Neural cell (in vitro differentiated cells): Measurements from ENCODE around the gene JAZF1. TPM values are rescaled to one million over a fixed set of nuclear protein-coding genes. Genes with fewer than 3 reads are reported as not detected.

Experiments
- H2AFZ ChIP-seq: fragments of 200-600, 300-800 bp; sonication (generic), shearing (Covaris generic); 2 replicates; pipeline ENCODE4 v1.6.0; 2014; ENCODE audit warnings: low read depth, mild to moderate bottlenecking, antibody characterized with exemption, low read length, moderate library complexity
- H3F3A ChIP-seq: fragments of 200-600 bp; shearing (Covaris generic); 2 replicates; pipeline ENCODE4 v1.6.1; 2016; ENCODE audit warnings: mild to moderate bottlenecking, moderate library complexity, mixed read lengths, antibody characterized with exemption, low read length; ENCODE audit not compliant: insufficient read depth, poor library complexity, severe bottlenecking
- H3K27ac ChIP-seq: fragments of 200-600, 300-800 bp; sonication (generic), shearing (Covaris generic); 2 replicates; pipeline ENCODE4 v1.5.1; 2014; ENCODE audit warnings: mild to moderate bottlenecking, low read length, moderate library complexity
- H3K27me3 ChIP-seq: fragments of 300-800, 200-600 bp; sonication (generic), shearing (Covaris generic); 2 replicates; pipeline ENCODE4 v1.6.0; 2014; ENCODE audit warnings: mild to moderate bottlenecking, low read depth, low read length, moderate library complexity; ENCODE audit not compliant: insufficient read depth
- H3K36me3 ChIP-seq: fragments of 300-800, 200-600 bp; sonication (generic), shearing (Covaris generic); 2 replicates; pipeline ENCODE4 v1.5.1; 2014; ENCODE audit warnings: mild to moderate bottlenecking, antibody characterized with exemption, low read length, moderate library complexity; ENCODE audit not compliant: insufficient read depth
- H3K4me2 ChIP-seq: fragments of 300-800, 200-600 bp; sonication (generic), shearing (Covaris generic); 2 replicates; pipeline ENCODE4 v1.6.0; 2014; ENCODE audit warnings: mild to moderate bottlenecking, low read length
- H3K4me3 ChIP-seq: fragments of 300-800, 200-600 bp; sonication (generic), shearing (Covaris generic); 2 replicates; pipeline ENCODE4 v1.5.1; 2014; ENCODE audit warnings: mild to moderate bottlenecking, low read length, moderate library complexity
- H3K79me2 ChIP-seq: fragments of 200-600 bp; shearing (Covaris generic); replicated peaks from 2 replicates; pipeline ENCODE4 v1.6.0; 2014; ENCODE audit warnings: mild to moderate bottlenecking, low read length, moderate library complexity; ENCODE audit not compliant: insufficient read depth
- H3K9ac ChIP-seq: fragments of 300-800, 200-600 bp; sonication (generic), shearing (Covaris generic); 2 replicates; pipeline ENCODE4 v1.6.1; 2016; ENCODE audit warnings: mild to moderate bottlenecking, low read length, mixed read lengths
- H3K9me2 ChIP-seq: fragments of 200-600 bp; shearing (Covaris generic); 2 replicates; pipeline ENCODE4 v1.6.1; 2016; ENCODE audit warnings: mild to moderate bottlenecking, low read length, mixed read lengths; ENCODE audit not compliant: insufficient read depth
- H3K9me3 ChIP-seq: fragments of 200-600, 300-800 bp; sonication (generic), shearing (Covaris generic); 2 replicates; pipeline ENCODE4 v1.6.1; 2016; ENCODE audit warnings: mild to moderate bottlenecking, mixed run types, low read length, moderate library complexity, mixed read lengths
- H4K20me1 ChIP-seq: fragments of 200-600 bp; shearing (Covaris generic); 2 replicates; pipeline ENCODE4 v1.6.1; 2016; ENCODE audit warnings: mild to moderate bottlenecking, mixed run types; ENCODE audit not compliant: insufficient read depth
- EP300 ChIP-seq: fragments of 450-650 bp; conservative IDR thresholded peaks from 2 replicates; pipeline ENCODE4 v1.6.1; 2014; ENCODE audit warnings: antibody characterized with exemption, mild to moderate bottlenecking, moderate library complexity; ENCODE audit not compliant: poor library complexity, severe bottlenecking
- EZH2 ChIP-seq: fragments of 200-600, 300-800 bp; shearing (Covaris generic), sonication (generic); IDR thresholded peaks from 2 replicates; pipeline ENCODE4 v1.6.1; 2014; ENCODE audit warnings: antibody characterized with exemption, low read length, borderline replicate concordance, mild to moderate bottlenecking; ENCODE audit not compliant: insufficient read depth, poor library complexity, severe bottlenecking
- MXI1 ChIP-seq: fragments of 450-650 bp; conservative IDR thresholded peaks from 2 replicates; pipeline ENCODE4 v1.6.1; 2014; ENCODE audit warnings: antibody characterized with exemption, mild to moderate bottlenecking; ENCODE audit not compliant: poor library complexity, severe bottlenecking
- POLR2AphosphoS5 ChIP-seq: IDR thresholded peaks from 2 replicates; pipeline ENCODE4 v1.6.1; 2012
- RAD21 ChIP-seq: fragments of 450-650 bp; conservative IDR thresholded peaks from 2 replicates; pipeline ENCODE4 v1.6.1; 2014; ENCODE audit warnings: antibody characterized with exemption, mild to moderate bottlenecking, moderate library complexity
- SMC3 ChIP-seq: fragments of 450-650 bp; conservative IDR thresholded peaks from 2 replicates; pipeline ENCODE4 v1.6.1; 2014; ENCODE audit warnings: antibody characterized with exemption, mild to moderate bottlenecking, moderate library complexity; ENCODE audit not compliant: poor library complexity
- TAF1 ChIP-seq: IDR thresholded peaks from 2 replicates; pipeline ENCODE4 v1.6.1; 2012; ENCODE audit warnings: low read depth
- polyA plus RNA-seq: library from polyadenylated mRNA; depleted of rRNA; stranded (reverse); fragments of >200 nt; gene quantifications from 2 replicates; pipeline ENCODE4 v1.2.3, GENCODE V29; 2014
- TF ChIP-seq, protein P1 (sequence below): IDR thresholded peaks from 2 replicates; pipeline ENCODE4 v1.6.1; 2012; ENCODE audit warnings: borderline replicate concordance
- TF ChIP-seq, protein P2 (sequence below): fragments of 450-650 bp; IDR thresholded peaks from 2 replicates; pipeline ENCODE4 v1.5.1; 2014; ENCODE audit warnings: antibody characterized with exemption, mild to moderate bottlenecking, moderate library complexity; ENCODE audit not compliant: poor library complexity, severe bottlenecking

Gene JAZF1
- polyA plus RNA-seq, 1 donor from 2014 or later = 29.5 TPM

DNA sequence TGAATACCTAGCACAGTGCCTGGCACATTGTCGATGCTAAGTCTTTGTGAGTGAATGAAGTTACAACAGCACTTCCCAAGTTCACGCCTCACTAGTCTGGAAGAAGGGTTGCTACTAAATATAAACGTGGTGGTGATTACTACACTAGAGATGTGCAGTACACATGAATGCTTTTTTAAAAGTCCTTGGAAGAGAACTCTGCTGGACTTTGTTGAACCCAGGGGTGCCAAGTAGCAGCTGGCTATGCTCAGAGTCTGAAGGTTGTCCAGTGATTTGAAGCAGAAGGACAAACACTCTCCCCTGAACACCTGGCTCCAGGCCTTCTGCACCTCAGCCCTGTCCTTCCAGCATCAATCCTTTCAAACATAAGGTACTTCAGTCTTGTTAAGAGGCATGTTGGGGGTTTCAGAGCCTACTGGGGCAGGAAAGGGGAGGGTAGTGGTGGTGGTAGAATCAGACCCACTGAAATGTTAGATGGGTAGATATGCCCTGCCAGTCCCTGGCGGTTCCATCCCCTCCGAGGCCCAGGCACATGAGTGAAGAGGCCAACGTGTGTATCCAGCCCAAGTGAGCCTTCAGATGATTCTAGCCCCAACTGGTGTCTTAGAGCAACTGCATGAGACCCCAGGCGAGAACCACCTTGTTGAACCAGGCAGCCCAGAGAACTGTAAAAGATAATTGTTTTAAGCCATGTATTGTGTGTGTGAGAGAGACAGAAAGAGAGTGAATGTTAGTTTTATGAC lies 346.2 kb downstream of the JAZF1 start:
- TF ChIP-seq EZH2 (no peak), EP300 (no peak), MXI1 (no peak), POLR2AphosphoS5 (no peak), TAF1 (no peak), SMC3 (no peak), RAD21 (no peak)
- TF ChIP-seq, protein P1, sequence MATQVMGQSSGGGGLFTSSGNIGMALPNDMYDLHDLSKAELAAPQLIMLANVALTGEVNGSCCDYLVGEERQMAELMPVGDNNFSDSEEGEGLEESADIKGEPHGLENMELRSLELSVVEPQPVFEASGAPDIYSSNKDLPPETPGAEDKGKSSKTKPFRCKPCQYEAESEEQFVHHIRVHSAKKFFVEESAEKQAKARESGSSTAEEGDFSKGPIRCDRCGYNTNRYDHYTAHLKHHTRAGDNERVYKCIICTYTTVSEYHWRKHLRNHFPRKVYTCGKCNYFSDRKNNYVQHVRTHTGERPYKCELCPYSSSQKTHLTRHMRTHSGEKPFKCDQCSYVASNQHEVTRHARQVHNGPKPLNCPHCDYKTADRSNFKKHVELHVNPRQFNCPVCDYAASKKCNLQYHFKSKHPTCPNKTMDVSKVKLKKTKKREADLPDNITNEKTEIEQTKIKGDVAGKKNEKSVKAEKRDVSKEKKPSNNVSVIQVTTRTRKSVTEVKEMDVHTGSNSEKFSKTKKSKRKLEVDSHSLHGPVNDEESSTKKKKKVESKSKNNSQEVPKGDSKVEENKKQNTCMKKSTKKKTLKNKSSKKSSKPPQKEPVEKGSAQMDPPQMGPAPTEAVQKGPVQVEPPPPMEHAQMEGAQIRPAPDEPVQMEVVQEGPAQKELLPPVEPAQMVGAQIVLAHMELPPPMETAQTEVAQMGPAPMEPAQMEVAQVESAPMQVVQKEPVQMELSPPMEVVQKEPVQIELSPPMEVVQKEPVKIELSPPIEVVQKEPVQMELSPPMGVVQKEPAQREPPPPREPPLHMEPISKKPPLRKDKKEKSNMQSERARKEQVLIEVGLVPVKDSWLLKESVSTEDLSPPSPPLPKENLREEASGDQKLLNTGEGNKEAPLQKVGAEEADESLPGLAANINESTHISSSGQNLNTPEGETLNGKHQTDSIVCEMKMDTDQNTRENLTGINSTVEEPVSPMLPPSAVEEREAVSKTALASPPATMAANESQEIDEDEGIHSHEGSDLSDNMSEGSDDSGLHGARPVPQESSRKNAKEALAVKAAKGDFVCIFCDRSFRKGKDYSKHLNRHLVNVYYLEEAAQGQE = no peak
- TF ChIP-seq, protein P2, sequence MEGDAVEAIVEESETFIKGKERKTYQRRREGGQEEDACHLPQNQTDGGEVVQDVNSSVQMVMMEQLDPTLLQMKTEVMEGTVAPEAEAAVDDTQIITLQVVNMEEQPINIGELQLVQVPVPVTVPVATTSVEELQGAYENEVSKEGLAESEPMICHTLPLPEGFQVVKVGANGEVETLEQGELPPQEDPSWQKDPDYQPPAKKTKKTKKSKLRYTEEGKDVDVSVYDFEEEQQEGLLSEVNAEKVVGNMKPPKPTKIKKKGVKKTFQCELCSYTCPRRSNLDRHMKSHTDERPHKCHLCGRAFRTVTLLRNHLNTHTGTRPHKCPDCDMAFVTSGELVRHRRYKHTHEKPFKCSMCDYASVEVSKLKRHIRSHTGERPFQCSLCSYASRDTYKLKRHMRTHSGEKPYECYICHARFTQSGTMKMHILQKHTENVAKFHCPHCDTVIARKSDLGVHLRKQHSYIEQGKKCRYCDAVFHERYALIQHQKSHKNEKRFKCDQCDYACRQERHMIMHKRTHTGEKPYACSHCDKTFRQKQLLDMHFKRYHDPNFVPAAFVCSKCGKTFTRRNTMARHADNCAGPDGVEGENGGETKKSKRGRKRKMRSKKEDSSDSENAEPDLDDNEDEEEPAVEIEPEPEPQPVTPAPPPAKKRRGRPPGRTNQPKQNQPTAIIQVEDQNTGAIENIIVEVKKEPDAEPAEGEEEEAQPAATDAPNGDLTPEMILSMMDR = no peak
- Histone ChIP-seq H3K9ac (no peak overlapping the region), H3K9me2 (no peaks in the 10 kb centered on the region), H3F3A (no peaks in the 10 kb centered on the region), H3K36me3 (peaks cover 2% of the 10 kb centered on the region), H3K4me2 (no peak overlapping the region), H3K27me3 (no peaks in the 10 kb centered on the region), H3K79me2 (no peaks in the 10 kb centered on the region), H4K20me1 (no peaks in the 10 kb centered on the region), H3K9me3 (no peaks in the 10 kb centered on the region), H3K27ac (no peak overlapping the region), H3K4me3 (no peak overlapping the region), H2AFZ (no peak overlapping the region)

DNA sequence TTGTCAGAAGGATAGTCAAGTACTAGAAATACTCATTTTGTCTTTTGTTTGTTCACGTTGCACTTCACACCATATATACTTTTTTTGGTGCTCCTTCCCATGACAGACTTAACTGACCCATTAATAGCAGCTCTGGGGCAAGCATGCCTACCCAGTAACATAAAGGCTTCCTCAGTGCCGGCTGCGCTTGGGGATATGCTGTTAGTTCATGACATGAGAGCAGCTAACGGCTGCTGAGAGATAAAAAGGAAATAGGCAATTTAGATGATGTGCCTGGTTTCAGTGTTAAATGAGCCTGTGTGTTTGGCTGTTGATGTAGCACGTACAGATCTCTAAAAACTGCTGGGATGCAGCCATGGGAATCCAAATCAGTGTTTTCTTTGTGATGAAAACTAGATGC lies 354.2 kb downstream of the JAZF1 start:
- Histone ChIP-seq H3F3A (no peaks in the 10 kb centered on the region), H3K27me3 (no peaks in the 10 kb centered on the region), H3K9ac (no peak overlapping the region), H3K36me3 (no peaks in the 10 kb centered on the region), H4K20me1 (no peaks in the 10 kb centered on the region), H3K9me3 (no peaks in the 10 kb centered on the region), H3K4me2 (no peak overlapping the region), H3K4me3 (no peak overlapping the region), H3K9me2 (no peaks in the 10 kb centered on the region), H3K27ac (no peak overlapping the region), H2AFZ (no peak overlapping the region), H3K79me2 (no peaks in the 10 kb centered on the region)
- TF ChIP-seq, protein P2 = no peak
- TF ChIP-seq TAF1 (no peak), EZH2 (no peak), POLR2AphosphoS5 (no peak), RAD21 (no peak), EP300 (no peak), MXI1 (no peak), SMC3 (no peak)
- TF ChIP-seq, protein P1 = no peak
